Measurements from ENCODE around the gene RAD50. TPM values are rescaled to one million over a fixed set of nuclear protein-coding genes. Genes with fewer than 3 reads are reported as not detected.
"Not testable (repeated sequence)": the region's sequence is repeated elsewhere in the genome, so short reads cannot be mapped to it uniquely, and the experiment has no call there.

The RAD50 gene
- total RNA-seq, 1 donor = 54.7 TPM

GRCh38 chr5:132559383-132560060, 2.7 kb downstream of the RAD50 start:
- TF ChIP-seq CTCF (IDR thresholded peaks at IDR 0.05; ENCODE audit: insufficient read depth, low read length) = no peak
- DNase-seq (ENCODE audit: low read depth) = no peak

GRCh38 chr5:132561601-132562000, 4.8 kb downstream of the RAD50 start:
- no peak overlapping the region for H3K4me3 ChIP-seq (ENCODE audit: low read depth, low read length)
- no peak for DNase-seq (ENCODE audit: low read depth)
- no peak for TF ChIP-seq CTCF (IDR thresholded peaks at IDR 0.05; ENCODE audit: insufficient read depth, low read length)

More at GRCh38 chr5:132559383-132560060, 2.7 kb downstream of the RAD50 start:
- H3K4me3 ChIP-seq (ENCODE audit: low read depth, low read length) = no peak overlapping the region

GRCh38 chr5:132564555-132564954, 7.8 kb downstream of the RAD50 start:
- DNase-seq (ENCODE audit: low read depth); H3K4me3 ChIP-seq (ENCODE audit: low read depth, low read length): not testable (repeated sequence)

GRCh38 chr5:132566657-132567056, 9.9 kb downstream of the RAD50 start:
- no peak for DNase-seq (ENCODE audit: low read depth)
- no peak for TF ChIP-seq CTCF (IDR thresholded peaks at IDR 0.05; ENCODE audit: insufficient read depth, low read length)
- H3K4me3 ChIP-seq (ENCODE audit: low read depth, low read length) = no peak overlapping the region

- DNase-seq (ENCODE audit: low read depth) = no peak
- H3K4me3 ChIP-seq (ENCODE audit: low read depth, low read length) = no peak overlapping the region
- TF ChIP-seq CTCF (IDR thresholded peaks at IDR 0.05; ENCODE audit: insufficient read depth, low read length) = no peak
These were observed 19.3 kb downstream of the RAD50 start for GRCh38 chr5:132576123-132576522.

- not testable (repeated sequence) for H3K4me3 ChIP-seq (ENCODE audit: low read depth, low read length); DNase-seq (ENCODE audit: low read depth)
These were observed 27.8 kb downstream of the RAD50 start for GRCh38 chr5:132584560-132584959.

GRCh38 chr5:132586063-132586462, 29.3 kb downstream of the RAD50 start:
- TF ChIP-seq CTCF (IDR thresholded peaks at IDR 0.05; ENCODE audit: insufficient read depth, low read length) = no peak
- DNase-seq (ENCODE audit: low read depth) = no peak
- no peak overlapping the region for H3K4me3 ChIP-seq (ENCODE audit: low read depth, low read length)

GRCh38 chr5:132589467-132589866, 32.7 kb downstream of the RAD50 start:
- H3K4me3 ChIP-seq (ENCODE audit: low read depth, low read length) = no peak overlapping the region
- no peak for TF ChIP-seq CTCF (IDR thresholded peaks at IDR 0.05; ENCODE audit: insufficient read depth, low read length)
- no peak for DNase-seq (ENCODE audit: low read depth)

Data from fibroblast of the aortic adventitia (primary cell).